Calu3 (cell line): ENCODE measurements around the gene ITGAD. TPM values are rescaled to one million over a fixed set of nuclear protein-coding genes. Genes with fewer than 3 reads are reported as not detected.

ENCODE experiments used
- BruUV-seq: library from RNA; stranded (reverse); fragments of 400-500 nt; replicated peaks from 2 replicates; lab custom pipeline; 2021; lab: Mats Ljungman, UMichigan
- CTCF ChIA-PET: fragments of 300-600 bp; sonication (Branson Sonifier 250); formaldehyde crosslinking; loops from one replicate; lab custom pipeline; 2022; ENCODE audit warnings: antibody characterized with exemption; lab: Charles Lee
- DNase-seq: peaks from one replicate; pipeline ENCODE4 v3.0.0; 2022
- H3K27ac Mint-ChIP-seq: one replicate; pipeline ENCODE4 v1.8.0; 2022; ENCODE audit warnings: mixed read lengths; ENCODE audit not compliant: unreplicated experiment
- H3K27me3 Mint-ChIP-seq: one replicate; pipeline ENCODE4 v1.8.0; 2022; ENCODE audit warnings: mixed read lengths; ENCODE audit not compliant: unreplicated experiment
- H3K36me3 Mint-ChIP-seq: one replicate; pipeline ENCODE4 v1.8.0; 2022; ENCODE audit warnings: mild to moderate bottlenecking, moderate library complexity, mixed read lengths; ENCODE audit not compliant: insufficient read depth, unreplicated experiment
- H3K4me1 Mint-ChIP-seq: one replicate; pipeline ENCODE4 v1.8.0; 2022; ENCODE audit warnings: mild to moderate bottlenecking, low read depth, mixed read lengths; ENCODE audit not compliant: unreplicated experiment
- H3K4me3 Mint-ChIP-seq: one replicate; pipeline ENCODE4 v1.8.0; 2022; ENCODE audit warnings: mild to moderate bottlenecking, low read depth, moderate library complexity, mixed read lengths; ENCODE audit not compliant: unreplicated experiment
- H3K9me3 Mint-ChIP-seq: one replicate; pipeline ENCODE4 v1.8.0; 2022; ENCODE audit warnings: low read depth, mixed read lengths; ENCODE audit not compliant: unreplicated experiment
- intact Hi-C: fragments of 100-400 bp; cut with micrococcal nuclease; formaldehyde crosslinking; loops from one replicate; pipeline ENCODE4 v1.10.0; 2022; ENCODE audit not compliant: unreplicated experiment
- total RNA-seq: library from RNA; stranded (reverse); gene quantifications from 2 replicates; pipeline ENCODE4 v1.2.3, GENCODE V29; 2022
- TF ChIP-seq, protein P1 (sequence below): fragments of 200-600 bp; IDR thresholded peaks from one replicate; pipeline ENCODE4 v1.8.0; 2022; ENCODE audit warnings: antibody characterized with exemption; ENCODE audit not compliant: unreplicated experiment

Gene ITGAD
- total RNA-seq, 1 experiment from 2014 or later = not detected

DNA sequence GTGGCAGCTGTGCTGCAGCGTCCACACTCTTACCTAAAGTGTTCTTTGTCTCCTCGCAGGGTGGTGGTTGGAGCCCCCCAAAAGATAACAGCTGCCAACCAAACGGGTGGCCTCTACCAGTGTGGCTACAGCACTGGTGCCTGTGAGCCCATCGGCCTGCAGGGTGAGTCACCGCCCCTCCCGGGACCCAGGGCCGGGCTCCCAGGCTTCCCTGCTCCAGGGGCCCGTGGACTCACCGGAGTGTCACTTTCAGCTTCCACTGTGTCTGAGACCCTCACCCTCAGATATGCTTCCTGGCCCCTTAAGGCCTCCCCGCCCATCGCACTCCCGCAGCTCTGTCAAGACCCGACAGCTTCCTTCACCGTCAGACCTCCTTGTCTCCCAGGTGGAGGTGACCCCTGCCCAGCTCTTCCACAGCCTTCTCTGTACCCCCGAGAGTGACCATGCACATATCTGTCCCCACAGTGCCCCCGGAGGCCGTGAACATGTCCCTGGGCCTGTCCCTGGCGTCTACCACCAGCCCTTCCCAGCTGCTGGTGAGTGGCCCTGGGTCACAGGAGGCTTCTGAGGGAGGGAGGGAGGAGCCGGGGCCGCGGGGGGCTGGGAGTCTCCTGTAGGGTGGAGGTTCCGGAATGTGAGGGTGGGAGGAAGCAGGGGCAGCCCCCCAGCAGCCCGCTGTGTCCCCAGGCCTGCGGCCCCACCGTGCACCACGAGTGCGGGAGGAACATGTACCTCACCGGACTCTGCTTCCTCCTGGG is 36.4 kb upstream of the ITGAD start:
- no peak for DNase-seq
- Mint-ChIP-seq H3K4me1 (peaks cover 16% of the 10 kb centered on the region), H3K27ac (no peak overlapping the region), H3K4me3 (no peak overlapping the region), H3K27me3 (peaks cover 34% of the 10 kb centered on the region), H3K36me3 (no peaks in the 10 kb centered on the region), H3K9me3 (no peaks in the 10 kb centered on the region)
- CTCF ChIA-PET = interaction anchor here (0.5 to 0.9 kb wide), 3 partner anchors 12 to 380 kb away, joined by 3 to 7 read pairs (median 4); no protein-coding TSS in a partner anchor
- TF ChIP-seq, protein P1, sequence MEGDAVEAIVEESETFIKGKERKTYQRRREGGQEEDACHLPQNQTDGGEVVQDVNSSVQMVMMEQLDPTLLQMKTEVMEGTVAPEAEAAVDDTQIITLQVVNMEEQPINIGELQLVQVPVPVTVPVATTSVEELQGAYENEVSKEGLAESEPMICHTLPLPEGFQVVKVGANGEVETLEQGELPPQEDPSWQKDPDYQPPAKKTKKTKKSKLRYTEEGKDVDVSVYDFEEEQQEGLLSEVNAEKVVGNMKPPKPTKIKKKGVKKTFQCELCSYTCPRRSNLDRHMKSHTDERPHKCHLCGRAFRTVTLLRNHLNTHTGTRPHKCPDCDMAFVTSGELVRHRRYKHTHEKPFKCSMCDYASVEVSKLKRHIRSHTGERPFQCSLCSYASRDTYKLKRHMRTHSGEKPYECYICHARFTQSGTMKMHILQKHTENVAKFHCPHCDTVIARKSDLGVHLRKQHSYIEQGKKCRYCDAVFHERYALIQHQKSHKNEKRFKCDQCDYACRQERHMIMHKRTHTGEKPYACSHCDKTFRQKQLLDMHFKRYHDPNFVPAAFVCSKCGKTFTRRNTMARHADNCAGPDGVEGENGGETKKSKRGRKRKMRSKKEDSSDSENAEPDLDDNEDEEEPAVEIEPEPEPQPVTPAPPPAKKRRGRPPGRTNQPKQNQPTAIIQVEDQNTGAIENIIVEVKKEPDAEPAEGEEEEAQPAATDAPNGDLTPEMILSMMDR = no peak
- no TSS peak for BruUV-seq
- intact Hi-C loops = no loop called here

DNA sequence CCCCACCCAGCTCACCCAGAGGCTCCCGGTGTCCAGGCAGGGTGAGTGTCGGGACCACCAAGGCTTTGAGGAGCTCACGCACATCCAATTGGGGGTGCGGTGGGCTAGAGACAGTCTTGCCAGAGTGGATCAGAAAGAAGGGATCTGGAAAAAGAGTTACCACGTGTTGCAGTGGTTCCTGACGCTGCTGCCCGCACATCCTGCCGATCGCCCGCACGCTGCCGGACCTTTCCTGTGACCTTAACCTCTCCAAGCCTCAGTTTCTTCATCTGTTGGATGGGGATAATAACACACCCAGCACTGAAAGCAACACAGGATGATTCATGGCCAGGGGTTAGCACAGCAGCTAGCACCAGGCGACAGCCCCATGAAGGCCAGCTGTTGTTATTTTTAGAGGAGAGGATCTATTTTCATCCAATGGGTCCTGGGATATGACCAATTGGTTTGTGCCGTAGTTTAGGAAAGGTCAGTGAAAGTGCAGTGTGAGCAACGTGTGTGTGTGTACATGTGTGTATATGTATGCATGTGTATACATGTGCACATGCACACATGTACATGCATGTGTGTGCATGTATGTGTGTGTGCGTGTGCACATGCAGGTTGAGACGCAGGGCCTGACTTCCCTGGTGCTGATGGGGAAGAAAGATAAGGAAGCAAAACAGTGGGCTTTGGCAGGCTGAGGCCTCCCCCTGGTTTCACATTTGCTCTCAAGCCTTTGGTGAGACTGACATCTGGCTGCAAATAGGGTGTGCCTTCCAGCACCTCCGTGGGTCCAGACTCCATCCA is 35.6 kb upstream of the ITGAD start:
- TF ChIP-seq, protein P1 = no peak
- no peaks in the 10 kb centered on the region for H3K9me3 Mint-ChIP-seq
- no peaks in the 10 kb centered on the region for H3K36me3 Mint-ChIP-seq
- peaks cover 16% of the 10 kb centered on the region for H3K4me1 Mint-ChIP-seq
- BruUV-seq = no TSS peak
- no peak overlapping the region for H3K27ac Mint-ChIP-seq
- DNase-seq = no peak
- H3K4me3 Mint-ChIP-seq = no peak overlapping the region
- peaks cover 26% of the 10 kb centered on the region for H3K27me3 Mint-ChIP-seq
- intact Hi-C loops = no loop called here
- CTCF ChIA-PET = no interaction called here

DNA sequence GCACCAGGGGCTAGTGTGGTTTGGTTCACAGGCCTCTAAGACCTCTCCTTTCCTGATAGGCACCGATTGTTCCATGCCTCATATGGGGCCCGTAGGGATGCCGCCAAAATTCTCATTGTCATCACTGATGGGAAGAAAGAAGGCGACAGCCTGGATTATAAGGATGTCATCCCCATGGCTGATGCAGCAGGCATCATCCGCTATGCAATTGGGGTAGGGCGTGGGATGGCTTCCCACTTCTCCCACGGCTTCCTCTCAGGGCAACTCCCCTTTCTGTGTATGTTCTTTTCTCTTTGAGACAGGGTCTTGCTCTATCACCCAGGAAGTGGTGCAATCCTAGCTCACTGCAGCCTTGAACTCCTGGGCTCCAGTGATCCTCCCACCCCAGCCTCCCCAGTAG is 32.9 kb upstream of the ITGAD start:
- Mint-ChIP-seq H3K27me3 (peaks cover 24% of the 10 kb centered on the region), H3K36me3 (no peaks in the 10 kb centered on the region), H3K27ac (no peak overlapping the region), H3K9me3 (no peaks in the 10 kb centered on the region), H3K4me3 (no peak overlapping the region), H3K4me1 (peaks cover 3% of the 10 kb centered on the region)
- intact Hi-C loops = no loop called here
- TF ChIP-seq, protein P1 = no peak
- CTCF ChIA-PET = no interaction called here
- BruUV-seq = no TSS peak
- no peak for DNase-seq

DNA sequence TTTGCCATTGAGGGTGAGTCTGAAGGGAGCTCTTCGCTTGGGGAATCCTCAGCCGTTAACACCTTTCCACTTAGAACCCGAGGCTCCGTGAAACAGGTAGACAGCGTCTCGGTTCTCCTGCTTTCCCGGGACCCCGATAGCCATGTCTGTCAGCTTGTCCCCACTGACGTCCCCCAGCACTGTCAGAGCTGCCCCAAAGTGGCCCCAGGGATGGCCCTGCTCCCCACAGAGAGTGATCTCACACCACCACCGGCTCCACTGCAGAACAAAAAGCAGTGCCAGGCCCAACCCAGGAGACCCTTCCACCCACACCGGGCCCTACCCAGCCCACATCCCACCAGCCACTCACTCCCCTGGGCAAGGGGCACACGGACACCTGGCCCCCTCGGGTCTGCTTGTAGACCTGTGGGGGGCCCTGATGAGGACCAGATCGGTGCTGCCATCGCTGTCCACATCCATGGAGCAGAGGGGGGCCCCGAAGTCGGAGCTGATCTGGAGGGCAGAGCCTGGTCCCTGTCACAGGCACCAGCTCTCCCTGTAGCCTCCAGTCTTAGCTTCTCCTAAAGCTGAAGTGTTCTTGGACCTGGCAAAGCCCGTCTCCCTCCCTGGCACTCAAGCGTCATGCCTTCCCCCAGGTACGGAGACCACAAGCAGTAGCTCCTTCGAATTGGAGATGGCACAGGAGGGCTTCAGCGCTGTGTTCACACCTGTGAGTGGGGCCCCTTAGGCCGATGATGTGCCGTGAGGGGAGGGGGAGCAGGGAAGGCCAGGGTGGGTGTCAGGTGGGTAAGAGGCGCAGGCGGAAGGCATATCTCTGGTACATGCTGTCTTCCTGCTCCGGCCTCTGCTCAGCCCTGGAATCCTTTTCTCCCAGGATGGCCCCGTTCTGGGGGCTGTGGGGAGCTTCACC is 31.7 kb upstream of the ITGAD start:
- no peaks in the 10 kb centered on the region for H3K4me1 Mint-ChIP-seq
- CTCF ChIA-PET = no interaction called here
- no peak overlapping the region for H3K4me3 Mint-ChIP-seq

More for the DNA sequence above, 31.7 kb upstream of the ITGAD start:
- Mint-ChIP-seq H3K27me3 (peaks cover 36% of the 10 kb centered on the region), H3K27ac (no peak overlapping the region), H3K36me3 (no peaks in the 10 kb centered on the region), H3K9me3 (no peaks in the 10 kb centered on the region)
- TF ChIP-seq, protein P1 = no peak
- no TSS peak for BruUV-seq
- no peak for DNase-seq
- intact Hi-C loops = no loop called here
